Spleen (tissue), 7 donors: ENCODE measurements around the gene OR5H14.

ENCODE experiments used
- POLR2A ChIP-seq, 3 donors: fragments of 450-650 bp; IDR thresholded peaks; one replicate each; pipeline ENCODE4 v1.5.1; 2017; ENCODE audit warnings: antibody characterized with exemption in 3 of 3, mild to moderate bottlenecking in 1 of 3
- TF ChIP-seq, protein P1 (sequence below), 11 experiments: fragments of 200-600 bp in 7 of 11; fragments of 450-650 bp in 4 of 11; sonication (generic) in 4 of 11; IDR thresholded peaks in 8 of 11; conservative IDR thresholded peaks in 3 of 11; 1 replicate in 7 of 11; 2 replicates in 4 of 11; pipeline versions ENCODE4 v1.4.0 to v1.8.0; 2016 to 2021; ENCODE audit warnings: antibody characterized with exemption in 11 of 11, inconsistent platforms in 4 of 11, mild to moderate bottlenecking in 1 of 11
- donor health status: DM: no; HTN: no; CAD: no; lungs with moderate emphysema.
- donor health status: DM: no; HTN: no; CAD: no.
- donor health status: DM: no; HTN: no; CAD: no.

DNA sequence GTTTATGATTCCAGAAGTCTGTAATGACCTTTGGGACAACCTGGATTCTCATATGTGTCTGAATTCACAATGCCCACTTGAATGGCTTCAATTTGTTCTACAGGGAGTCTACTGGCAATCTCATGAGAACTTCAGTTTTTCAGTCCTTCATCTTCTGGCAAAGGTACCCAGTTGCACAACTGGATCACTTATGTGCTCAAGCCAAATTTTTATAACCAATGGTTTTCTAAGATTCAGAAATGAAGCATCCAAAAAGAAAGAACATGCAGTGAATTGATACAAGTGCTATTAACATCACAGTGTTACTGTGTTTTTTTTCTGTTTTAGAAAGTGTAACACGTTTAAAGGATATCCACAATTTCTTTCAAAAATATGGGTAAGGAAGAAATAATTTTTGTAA lies at the start of gene OR5H14:
- TF ChIP-seq POLR2A (IDR thresholded peaks at IDR 0.05), result no peak
- TF ChIP-seq, protein P1, sequence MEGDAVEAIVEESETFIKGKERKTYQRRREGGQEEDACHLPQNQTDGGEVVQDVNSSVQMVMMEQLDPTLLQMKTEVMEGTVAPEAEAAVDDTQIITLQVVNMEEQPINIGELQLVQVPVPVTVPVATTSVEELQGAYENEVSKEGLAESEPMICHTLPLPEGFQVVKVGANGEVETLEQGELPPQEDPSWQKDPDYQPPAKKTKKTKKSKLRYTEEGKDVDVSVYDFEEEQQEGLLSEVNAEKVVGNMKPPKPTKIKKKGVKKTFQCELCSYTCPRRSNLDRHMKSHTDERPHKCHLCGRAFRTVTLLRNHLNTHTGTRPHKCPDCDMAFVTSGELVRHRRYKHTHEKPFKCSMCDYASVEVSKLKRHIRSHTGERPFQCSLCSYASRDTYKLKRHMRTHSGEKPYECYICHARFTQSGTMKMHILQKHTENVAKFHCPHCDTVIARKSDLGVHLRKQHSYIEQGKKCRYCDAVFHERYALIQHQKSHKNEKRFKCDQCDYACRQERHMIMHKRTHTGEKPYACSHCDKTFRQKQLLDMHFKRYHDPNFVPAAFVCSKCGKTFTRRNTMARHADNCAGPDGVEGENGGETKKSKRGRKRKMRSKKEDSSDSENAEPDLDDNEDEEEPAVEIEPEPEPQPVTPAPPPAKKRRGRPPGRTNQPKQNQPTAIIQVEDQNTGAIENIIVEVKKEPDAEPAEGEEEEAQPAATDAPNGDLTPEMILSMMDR (IDR thresholded peaks at IDR 0.05 in 8 of 11, conservative IDR thresholded peaks at IDR 0.05 in 3 of 11), result no peak
